Liver (tissue), 3 donors: ENCODE data around the gene COQ8B.

Experiments
- EGR1 ChIP-seq, 2 donors: IDR thresholded peaks; 2 replicates each; pipeline ENCODE4 v1.6.1; 2016 to 2018; ENCODE audit warnings: antibody characterized with exemption in 2 of 2, low read depth in 2 of 2
- HNF4G ChIP-seq: IDR thresholded peaks from 2 replicates; pipeline ENCODE4 v1.6.1; 2016; ENCODE audit warnings: antibody characterized with exemption
- RAD21 ChIP-seq, 2 donors: IDR thresholded peaks; 2 replicates each; pipeline ENCODE4 v1.6.1; 2016; ENCODE audit warnings: antibody characterized with exemption in 2 of 2, mild to moderate bottlenecking in 2 of 2
- SP1 ChIP-seq: IDR thresholded peaks from 2 replicates; pipeline ENCODE4 v1.6.1; 2018; ENCODE audit warnings: antibody characterized with exemption, mild to moderate bottlenecking
- YY1 ChIP-seq: IDR thresholded peaks from 2 replicates; pipeline ENCODE4 v1.6.1; 2016; ENCODE audit warnings: antibody characterized with exemption, mild to moderate bottlenecking
- TF ChIP-seq, protein P1 (sequence below): IDR thresholded peaks from 2 replicates; pipeline ENCODE4 v1.6.1; 2016; ENCODE audit warnings: antibody characterized with exemption
- TF ChIP-seq, protein P2 (sequence below): IDR thresholded peaks from 2 replicates; pipeline ENCODE4 v1.6.1; 2016; ENCODE audit warnings: antibody characterized with exemption
- TF ChIP-seq, protein P3 (sequence below): fragments of 150-350 bp; IDR thresholded peaks from 2 replicates; pipeline ENCODE4 v1.5.1; 2017; ENCODE audit warnings: improper control_type of control experiment, low read depth, low read length; ENCODE audit not compliant: missing input control
- TF ChIP-seq, protein P4 (sequence below): IDR thresholded peaks from 2 replicates; pipeline ENCODE4 v1.6.1; 2016; ENCODE audit warnings: antibody characterized with exemption, mild to moderate bottlenecking
- donor health status: healthy.
- donor health status: healthy.

DNA sequence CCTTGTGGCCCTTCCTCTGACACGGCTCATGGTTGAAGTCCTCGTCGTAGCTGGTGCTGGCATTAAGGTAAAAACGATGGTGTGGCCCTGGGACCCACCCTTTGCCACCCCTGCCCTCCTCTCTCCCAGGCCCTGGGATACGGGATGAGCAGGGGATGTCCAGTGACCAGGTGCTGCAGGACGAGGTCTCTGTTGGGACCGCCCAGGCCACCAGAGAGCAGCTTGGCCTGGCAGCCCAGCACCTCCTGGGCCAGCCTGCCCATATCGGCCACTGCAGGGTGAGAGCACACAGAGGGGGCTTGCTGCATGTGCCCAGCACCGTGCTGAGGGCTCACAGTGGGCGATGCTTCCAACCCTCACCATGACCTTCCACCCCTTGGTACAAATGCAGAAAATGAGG is 27.2 kb upstream of the COQ8B start:
- TF ChIP-seq, protein P1, sequence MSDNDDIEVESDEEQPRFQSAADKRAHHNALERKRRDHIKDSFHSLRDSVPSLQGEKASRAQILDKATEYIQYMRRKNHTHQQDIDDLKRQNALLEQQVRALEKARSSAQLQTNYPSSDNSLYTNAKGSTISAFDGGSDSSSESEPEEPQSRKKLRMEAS, result no peak
- TF ChIP-seq YY1 (no peak), SP1 (no peak), RAD21 (IDR thresholded peaks at IDR 0.05) (no peak), HNF4G (no peak), EGR1 (IDR thresholded peaks at IDR 0.05; ENCODE audit: low read depth in 2 of 2) (no peak)
- TF ChIP-seq, protein P2, sequence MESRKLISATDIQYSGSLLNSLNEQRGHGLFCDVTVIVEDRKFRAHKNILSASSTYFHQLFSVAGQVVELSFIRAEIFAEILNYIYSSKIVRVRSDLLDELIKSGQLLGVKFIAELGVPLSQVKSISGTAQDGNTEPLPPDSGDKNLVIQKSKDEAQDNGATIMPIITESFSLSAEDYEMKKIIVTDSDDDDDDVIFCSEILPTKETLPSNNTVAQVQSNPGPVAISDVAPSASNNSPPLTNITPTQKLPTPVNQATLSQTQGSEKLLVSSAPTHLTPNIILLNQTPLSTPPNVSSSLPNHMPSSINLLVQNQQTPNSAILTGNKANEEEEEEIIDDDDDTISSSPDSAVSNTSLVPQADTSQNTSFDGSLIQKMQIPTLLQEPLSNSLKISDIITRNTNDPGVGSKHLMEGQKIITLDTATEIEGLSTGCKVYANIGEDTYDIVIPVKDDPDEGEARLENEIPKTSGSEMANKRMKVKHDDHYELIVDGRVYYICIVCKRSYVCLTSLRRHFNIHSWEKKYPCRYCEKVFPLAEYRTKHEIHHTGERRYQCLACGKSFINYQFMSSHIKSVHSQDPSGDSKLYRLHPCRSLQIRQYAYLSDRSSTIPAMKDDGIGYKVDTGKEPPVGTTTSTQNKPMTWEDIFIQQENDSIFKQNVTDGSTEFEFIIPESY, result no peak
- TF ChIP-seq, protein P3, sequence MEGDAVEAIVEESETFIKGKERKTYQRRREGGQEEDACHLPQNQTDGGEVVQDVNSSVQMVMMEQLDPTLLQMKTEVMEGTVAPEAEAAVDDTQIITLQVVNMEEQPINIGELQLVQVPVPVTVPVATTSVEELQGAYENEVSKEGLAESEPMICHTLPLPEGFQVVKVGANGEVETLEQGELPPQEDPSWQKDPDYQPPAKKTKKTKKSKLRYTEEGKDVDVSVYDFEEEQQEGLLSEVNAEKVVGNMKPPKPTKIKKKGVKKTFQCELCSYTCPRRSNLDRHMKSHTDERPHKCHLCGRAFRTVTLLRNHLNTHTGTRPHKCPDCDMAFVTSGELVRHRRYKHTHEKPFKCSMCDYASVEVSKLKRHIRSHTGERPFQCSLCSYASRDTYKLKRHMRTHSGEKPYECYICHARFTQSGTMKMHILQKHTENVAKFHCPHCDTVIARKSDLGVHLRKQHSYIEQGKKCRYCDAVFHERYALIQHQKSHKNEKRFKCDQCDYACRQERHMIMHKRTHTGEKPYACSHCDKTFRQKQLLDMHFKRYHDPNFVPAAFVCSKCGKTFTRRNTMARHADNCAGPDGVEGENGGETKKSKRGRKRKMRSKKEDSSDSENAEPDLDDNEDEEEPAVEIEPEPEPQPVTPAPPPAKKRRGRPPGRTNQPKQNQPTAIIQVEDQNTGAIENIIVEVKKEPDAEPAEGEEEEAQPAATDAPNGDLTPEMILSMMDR, result no peak
- TF ChIP-seq, protein P4, sequence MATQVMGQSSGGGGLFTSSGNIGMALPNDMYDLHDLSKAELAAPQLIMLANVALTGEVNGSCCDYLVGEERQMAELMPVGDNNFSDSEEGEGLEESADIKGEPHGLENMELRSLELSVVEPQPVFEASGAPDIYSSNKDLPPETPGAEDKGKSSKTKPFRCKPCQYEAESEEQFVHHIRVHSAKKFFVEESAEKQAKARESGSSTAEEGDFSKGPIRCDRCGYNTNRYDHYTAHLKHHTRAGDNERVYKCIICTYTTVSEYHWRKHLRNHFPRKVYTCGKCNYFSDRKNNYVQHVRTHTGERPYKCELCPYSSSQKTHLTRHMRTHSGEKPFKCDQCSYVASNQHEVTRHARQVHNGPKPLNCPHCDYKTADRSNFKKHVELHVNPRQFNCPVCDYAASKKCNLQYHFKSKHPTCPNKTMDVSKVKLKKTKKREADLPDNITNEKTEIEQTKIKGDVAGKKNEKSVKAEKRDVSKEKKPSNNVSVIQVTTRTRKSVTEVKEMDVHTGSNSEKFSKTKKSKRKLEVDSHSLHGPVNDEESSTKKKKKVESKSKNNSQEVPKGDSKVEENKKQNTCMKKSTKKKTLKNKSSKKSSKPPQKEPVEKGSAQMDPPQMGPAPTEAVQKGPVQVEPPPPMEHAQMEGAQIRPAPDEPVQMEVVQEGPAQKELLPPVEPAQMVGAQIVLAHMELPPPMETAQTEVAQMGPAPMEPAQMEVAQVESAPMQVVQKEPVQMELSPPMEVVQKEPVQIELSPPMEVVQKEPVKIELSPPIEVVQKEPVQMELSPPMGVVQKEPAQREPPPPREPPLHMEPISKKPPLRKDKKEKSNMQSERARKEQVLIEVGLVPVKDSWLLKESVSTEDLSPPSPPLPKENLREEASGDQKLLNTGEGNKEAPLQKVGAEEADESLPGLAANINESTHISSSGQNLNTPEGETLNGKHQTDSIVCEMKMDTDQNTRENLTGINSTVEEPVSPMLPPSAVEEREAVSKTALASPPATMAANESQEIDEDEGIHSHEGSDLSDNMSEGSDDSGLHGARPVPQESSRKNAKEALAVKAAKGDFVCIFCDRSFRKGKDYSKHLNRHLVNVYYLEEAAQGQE, result no peak
